HCT116 (cell line): ENCODE results near the gene NXF3. TPM values are rescaled to one million over a fixed set of nuclear protein-coding genes. Genes with fewer than 3 reads are reported as not detected.

Experiments used
- ATAC-seq: fragments of 200-7000 bp; cut with Tn5 transposase; 2 replicates; pipeline ENCODE4 v1.9.1; 2020; ENCODE audit warnings: mild to moderate bottlenecking, moderate library complexity
- BruUV-seq: library from RNA; stranded (reverse); fragments of 400-500 nt; replicated peaks from 2 replicates; lab custom pipeline; 2021; lab: Mats Ljungman, UMichigan
- CTCF ChIA-PET: fragments of 300-600 bp; sonication (Branson Sonifier 250); formaldehyde crosslinking; loops from one replicate; lab custom pipeline; 2021; ENCODE audit warnings: antibody characterized with exemption; lab: Charles Lee
- POLR2A ChIA-PET: fragments of 300-600, 350-600 bp; sonication (Branson Sonifier 250); formaldehyde crosslinking; loops from one replicate; lab custom pipeline; 2021; ENCODE audit warnings: antibody characterized with exemption; lab: Charles Lee
- RAD21 ChIA-PET, 2 experiments: fragments of 300-600 bp; sonication (Branson Sonifier 250); formaldehyde crosslinking; loops; one replicate each; lab custom pipeline; 2023; ENCODE audit warnings: low total read pairs in 2 of 2; ENCODE audit not compliant: uncharacterized antibody in 2 of 2, unreplicated experiment in 2 of 2, low non-redundant PET in 1 of 2; lab: Charles Lee
- DNase-seq: peaks from one replicate; pipeline ENCODE4 v3.0.0-alpha.2; 2010; ENCODE audit warnings: low read depth, low spot score
- H2AFZ ChIP-seq: fragments of 200-600 bp; shearing (Covaris generic), sonication (generic); 2 replicates; pipeline ENCODE4 v1.6.1; 2017; ENCODE audit warnings: low read depth, mixed run types, mixed read lengths, antibody characterized with exemption, low read length; ENCODE audit not compliant: poor library complexity, severe bottlenecking
- H3K27ac ChIP-seq: 2 replicates; pipeline ENCODE4 v1.5.1; 2012; ENCODE audit warnings: low read depth, low read length
- H3K27me3 ChIP-seq: fragments of 200-600 bp; sonication (generic); 2 replicates; pipeline ENCODE4 v1.6.1; 2016; ENCODE audit warnings: mixed run types, low read length, mixed read lengths; ENCODE audit not compliant: insufficient read depth
- H3K36me3 ChIP-seq, 2 experiments: fragments of 200-500 bp in 1 of 2; fragments of 200-600 bp in 1 of 2; sonication (Bioruptor generic) in 1 of 2; sonication (generic) in 1 of 2; 2 replicates each; pipeline versions ENCODE4 v1.5.1 to v1.6.1; 2014 to 2016; ENCODE audit warnings: low read length in 2 of 2, inconsistent platforms in 1 of 2, mixed read lengths in 1 of 2, mixed run types in 1 of 2; ENCODE audit not compliant: insufficient read depth in 2 of 2, control insufficient read depth in 1 of 2
- H3K4me1 ChIP-seq, 2 experiments: fragments of 200-600 bp in 1 of 2; sonication (generic) in 1 of 2; 2 replicates each; pipeline versions ENCODE4 v1.5.1 to v1.6.1; 2012 to 2017; ENCODE audit warnings: low read length in 2 of 2, inconsistent platforms in 1 of 2, mild to moderate bottlenecking in 1 of 2, mixed read lengths in 1 of 2, mixed run types in 1 of 2, moderate library complexity in 1 of 2; ENCODE audit not compliant: insufficient read depth in 2 of 2, control insufficient read depth in 1 of 2
- H3K4me2 ChIP-seq: fragments of 200-600 bp; sonication (generic); 2 replicates; pipeline ENCODE4 v1.6.1; 2017; ENCODE audit warnings: mixed run types, low read length, mixed read lengths
- H3K4me3 ChIP-seq, 2 experiments: fragments of 200-600 bp in 1 of 2; sonication (generic) in 1 of 2; replicated peaks in 1 of 2; 2 replicates each; pipeline ENCODE4 v1.5.1; 2011 to 2016; ENCODE audit warnings: low read length in 2 of 2, control low read depth in 1 of 2, low read depth in 1 of 2, mild to moderate bottlenecking in 1 of 2, mixed read lengths in 1 of 2, mixed run types in 1 of 2
- H3K79me2 ChIP-seq: fragments of 200-600 bp; sonication (generic); 2 replicates; pipeline ENCODE4 v1.6.1; 2017; ENCODE audit warnings: mild to moderate bottlenecking, mixed run types, low read length, moderate library complexity, mixed read lengths; ENCODE audit not compliant: insufficient read depth
- H3K9ac ChIP-seq: fragments of 200-600 bp; sonication (generic); 2 replicates; pipeline ENCODE4 v1.6.1; 2016; ENCODE audit warnings: low read length, mixed read lengths
- H3K9me2 ChIP-seq: fragments of 200-600 bp; sonication (generic), shearing (Covaris generic); 2 replicates; pipeline ENCODE4 v1.6.1; 2017; ENCODE audit warnings: mixed run types, mild to moderate bottlenecking, moderate library complexity; ENCODE audit not compliant: insufficient read depth
- H3K9me3 ChIP-seq, 2 experiments: fragments of 200-500 bp in 1 of 2; fragments of 200-600 bp in 1 of 2; sonication (Bioruptor generic) in 1 of 2; sonication (generic) in 1 of 2; 2 replicates each; pipeline ENCODE4 v1.6.1; 2014 to 2017; ENCODE audit warnings: low read length in 2 of 2, mixed read lengths in 2 of 2, inconsistent platforms in 1 of 2, low read depth in 1 of 2, mild to moderate bottlenecking in 1 of 2, mixed run types in 1 of 2, moderate library complexity in 1 of 2; ENCODE audit not compliant: control insufficient read depth in 1 of 2, insufficient read depth in 1 of 2
- H4K20me1 ChIP-seq: fragments of 200-600 bp; sonication (generic), shearing (Covaris generic); 2 replicates; pipeline ENCODE4 v1.6.1; 2017; ENCODE audit warnings: mixed run types, mild to moderate bottlenecking, moderate library complexity; ENCODE audit not compliant: insufficient read depth
- CEBPB ChIP-seq: IDR thresholded peaks from 2 replicates; pipeline ENCODE4 v1.6.1; 2012; ENCODE audit warnings: low read depth
- EGR1 ChIP-seq: IDR thresholded peaks from 2 replicates; pipeline ENCODE4 v1.6.1; 2012; ENCODE audit warnings: low read depth
- ELF1 ChIP-seq: IDR thresholded peaks from 2 replicates; pipeline ENCODE4 v1.6.1; 2012; ENCODE audit warnings: low read depth, borderline replicate concordance
- EZH2 ChIP-seq: fragments of 200-600 bp; sonication (generic); IDR thresholded peaks from 2 replicates; pipeline ENCODE4 v1.6.1; 2017; ENCODE audit warnings: antibody characterized with exemption, mixed run types
- POLR2A ChIP-seq: IDR thresholded peaks from 2 replicates; pipeline ENCODE4 v1.7.0; 2011; ENCODE audit warnings: borderline replicate concordance; ENCODE audit not compliant: insufficient read depth, insufficient read length; ENCODE audit errors: extremely low read depth
- RAD21 ChIP-seq: IDR thresholded peaks from 2 replicates; pipeline ENCODE4 v1.6.1; 2012; ENCODE audit warnings: low read depth, mild to moderate bottlenecking
- TCF7L2 ChIP-seq: IDR thresholded peaks from 2 replicates; pipeline ENCODE4 v1.7.0; 2011; ENCODE audit warnings: borderline replicate concordance, inconsistent platforms; ENCODE audit not compliant: insufficient read depth, insufficient read length; ENCODE audit errors: extremely low read depth
- YY1 ChIP-seq: IDR thresholded peaks from 2 replicates; pipeline ENCODE4 v1.6.1; 2011; ENCODE audit warnings: low read length, low read depth, moderate library complexity, mild to moderate bottlenecking; ENCODE audit not compliant: insufficient replicate concordance; ENCODE audit errors: extremely low read depth
- ZFX ChIP-seq: fragments of 450-650 bp; IDR thresholded peaks from 2 replicates; pipeline ENCODE4 v1.6.1; 2017
- intact Hi-C: fragments of 100-400 bp; cut with micrococcal nuclease; formaldehyde crosslinking; loops from 2 replicates; pipeline ENCODE4 v1.10.0; 2022
- total RNA-seq: library from RNA; stranded (reverse); gene quantifications from one replicate; pipeline ENCODE4 v1.2.1, GENCODE V29; 2021; ENCODE audit not compliant: unreplicated experiment
- TF ChIP-seq, protein P1 (sequence below): IDR thresholded peaks from 2 replicates; pipeline ENCODE4 v1.6.1; 2012; ENCODE audit warnings: low read depth
- TF ChIP-seq, protein P2 (sequence below): IDR thresholded peaks from 2 replicates; pipeline ENCODE4 v1.6.1; 2011; ENCODE audit warnings: mild to moderate bottlenecking, low read length, moderate library complexity; ENCODE audit not compliant: insufficient replicate concordance; ENCODE audit errors: extremely low read depth

Gene NXF3
- total RNA-seq, 1 experiment from 2014 or later, result 0.25 TPM

- Histone ChIP-seq H3K27me3 (no peaks in the 10 kb centered on the region), H3K36me3 (no peaks in the 10 kb centered on the region), H3K27ac (no peak overlapping the region), H3K4me2 (no peak overlapping the region), H3K9ac (no peak overlapping the region), H3K9me2 (no peaks in the 10 kb centered on the region), H3K4me1 (no peaks in the 10 kb centered on the region), H3K9me3 (no peaks in the 10 kb centered on the region), H3K4me3 (no peak overlapping the region), H2AFZ (no peak overlapping the region), H3K79me2 (no peaks in the 10 kb centered on the region), H4K20me1 (no peaks in the 10 kb centered on the region)
- CTCF ChIA-PET, result no interaction called here
- DNase-seq, result no peak
- no peak for TF ChIP-seq ZFX
- no peak for TF ChIP-seq EZH2
- no peak for TF ChIP-seq TCF7L2
- no peak for TF ChIP-seq YY1
- TF ChIP-seq CEBPB, result no peak
- TF ChIP-seq POLR2A, result no peak
- no peak for TF ChIP-seq EGR1
- TF ChIP-seq RAD21, result no peak
- TF ChIP-seq, protein P1, sequence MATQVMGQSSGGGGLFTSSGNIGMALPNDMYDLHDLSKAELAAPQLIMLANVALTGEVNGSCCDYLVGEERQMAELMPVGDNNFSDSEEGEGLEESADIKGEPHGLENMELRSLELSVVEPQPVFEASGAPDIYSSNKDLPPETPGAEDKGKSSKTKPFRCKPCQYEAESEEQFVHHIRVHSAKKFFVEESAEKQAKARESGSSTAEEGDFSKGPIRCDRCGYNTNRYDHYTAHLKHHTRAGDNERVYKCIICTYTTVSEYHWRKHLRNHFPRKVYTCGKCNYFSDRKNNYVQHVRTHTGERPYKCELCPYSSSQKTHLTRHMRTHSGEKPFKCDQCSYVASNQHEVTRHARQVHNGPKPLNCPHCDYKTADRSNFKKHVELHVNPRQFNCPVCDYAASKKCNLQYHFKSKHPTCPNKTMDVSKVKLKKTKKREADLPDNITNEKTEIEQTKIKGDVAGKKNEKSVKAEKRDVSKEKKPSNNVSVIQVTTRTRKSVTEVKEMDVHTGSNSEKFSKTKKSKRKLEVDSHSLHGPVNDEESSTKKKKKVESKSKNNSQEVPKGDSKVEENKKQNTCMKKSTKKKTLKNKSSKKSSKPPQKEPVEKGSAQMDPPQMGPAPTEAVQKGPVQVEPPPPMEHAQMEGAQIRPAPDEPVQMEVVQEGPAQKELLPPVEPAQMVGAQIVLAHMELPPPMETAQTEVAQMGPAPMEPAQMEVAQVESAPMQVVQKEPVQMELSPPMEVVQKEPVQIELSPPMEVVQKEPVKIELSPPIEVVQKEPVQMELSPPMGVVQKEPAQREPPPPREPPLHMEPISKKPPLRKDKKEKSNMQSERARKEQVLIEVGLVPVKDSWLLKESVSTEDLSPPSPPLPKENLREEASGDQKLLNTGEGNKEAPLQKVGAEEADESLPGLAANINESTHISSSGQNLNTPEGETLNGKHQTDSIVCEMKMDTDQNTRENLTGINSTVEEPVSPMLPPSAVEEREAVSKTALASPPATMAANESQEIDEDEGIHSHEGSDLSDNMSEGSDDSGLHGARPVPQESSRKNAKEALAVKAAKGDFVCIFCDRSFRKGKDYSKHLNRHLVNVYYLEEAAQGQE, result no peak
- no peak for TF ChIP-seq ELF1
- TF ChIP-seq, protein P2, sequence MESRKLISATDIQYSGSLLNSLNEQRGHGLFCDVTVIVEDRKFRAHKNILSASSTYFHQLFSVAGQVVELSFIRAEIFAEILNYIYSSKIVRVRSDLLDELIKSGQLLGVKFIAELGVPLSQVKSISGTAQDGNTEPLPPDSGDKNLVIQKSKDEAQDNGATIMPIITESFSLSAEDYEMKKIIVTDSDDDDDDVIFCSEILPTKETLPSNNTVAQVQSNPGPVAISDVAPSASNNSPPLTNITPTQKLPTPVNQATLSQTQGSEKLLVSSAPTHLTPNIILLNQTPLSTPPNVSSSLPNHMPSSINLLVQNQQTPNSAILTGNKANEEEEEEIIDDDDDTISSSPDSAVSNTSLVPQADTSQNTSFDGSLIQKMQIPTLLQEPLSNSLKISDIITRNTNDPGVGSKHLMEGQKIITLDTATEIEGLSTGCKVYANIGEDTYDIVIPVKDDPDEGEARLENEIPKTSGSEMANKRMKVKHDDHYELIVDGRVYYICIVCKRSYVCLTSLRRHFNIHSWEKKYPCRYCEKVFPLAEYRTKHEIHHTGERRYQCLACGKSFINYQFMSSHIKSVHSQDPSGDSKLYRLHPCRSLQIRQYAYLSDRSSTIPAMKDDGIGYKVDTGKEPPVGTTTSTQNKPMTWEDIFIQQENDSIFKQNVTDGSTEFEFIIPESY, result no peak
- ATAC-seq, result no peak
- POLR2A ChIA-PET, result no interaction called here
- intact Hi-C loops, result no loop called here
- no TSS peak for BruUV-seq
- RAD21 ChIA-PET, result no interaction called here
Observed at GRCh38 chrX:103098488-103098887, 5.5 kb upstream of the NXF3 start.
